Karpas-422 (cell line): ENCODE results near the gene SLC22A14. TPM values are rescaled to one million over a fixed set of nuclear protein-coding genes. Genes with fewer than 3 reads are reported as not detected.
"Not testable (repeated sequence)": the region's sequence is repeated elsewhere in the genome, so short reads cannot be mapped to it uniquely, and the experiment has no call there.

ENCODE experiments used
- DNase-seq: peaks from one replicate; pipeline ENCODE4 v3.0.0-alpha.2; 2015
- H2AFZ ChIP-seq: fragments of 200-600 bp; sonication (generic); 2 replicates; pipeline ENCODE4 v1.6.1; 2014; ENCODE audit warnings: antibody characterized with exemption, low read length, mixed read lengths
- H3K27ac ChIP-seq: fragments of 200-600 bp; sonication (generic); 2 replicates; pipeline ENCODE4 v1.5.1; 2014; ENCODE audit warnings: mild to moderate bottlenecking, low read length, moderate library complexity
- H3K27me3 ChIP-seq: fragments of 200-600 bp; sonication (generic); 2 replicates; pipeline ENCODE4 v1.6.1; 2014; ENCODE audit warnings: low read length, mixed read lengths
- H3K36me3 ChIP-seq: fragments of 200-600 bp; sonication (generic); 2 replicates; pipeline ENCODE4 v1.6.1; 2014; ENCODE audit warnings: low read length, mixed read lengths; ENCODE audit not compliant: insufficient read depth
- H3K4me1 ChIP-seq: fragments of 200-600 bp; sonication (generic); 2 replicates; pipeline ENCODE4 v1.6.1; 2014; ENCODE audit warnings: mild to moderate bottlenecking, low read length, mixed read lengths
- H3K4me2 ChIP-seq: fragments of 200-600 bp; sonication (generic); 2 replicates; pipeline ENCODE4 v1.6.1; 2014; ENCODE audit warnings: low read length, low read depth, mild to moderate bottlenecking; ENCODE audit not compliant: poor library complexity, severe bottlenecking
- H3K4me3 ChIP-seq: fragments of 200-600 bp; sonication (generic); 2 replicates; pipeline ENCODE4 v1.5.1; 2014; ENCODE audit warnings: mild to moderate bottlenecking, antibody characterized with exemption, low read length, mixed read lengths
- H3K79me2 ChIP-seq: fragments of 200-600 bp; sonication (generic); 2 replicates; pipeline ENCODE4 v1.6.1; 2014; ENCODE audit warnings: mild to moderate bottlenecking, low read length, mixed read lengths
- H3K9ac ChIP-seq: fragments of 200-600 bp; sonication (generic); 2 replicates; pipeline ENCODE4 v1.6.0; 2014; ENCODE audit warnings: low read length
- H3K9me2 ChIP-seq: fragments of 200-600 bp; sonication (generic), shearing (Covaris generic); replicated peaks from 2 replicates; pipeline ENCODE4 v1.6.0; 2014; ENCODE audit warnings: mild to moderate bottlenecking, low read length, moderate library complexity; ENCODE audit not compliant: insufficient read depth
- H3K9me3 ChIP-seq: fragments of 300-700, 200-600 bp; sonication (generic); 2 replicates; pipeline ENCODE4 v1.6.1; 2014; ENCODE audit warnings: low read length, mixed read lengths
- H4K20me1 ChIP-seq: fragments of 200-600 bp; sonication (generic); 2 replicates; pipeline ENCODE4 v1.6.1; 2014; ENCODE audit warnings: mild to moderate bottlenecking, antibody characterized with exemption, low read length, low read depth; ENCODE audit not compliant: insufficient read depth
- total RNA-seq: library from RNA; depleted of rRNA; stranded (reverse); fragments of >200 nt; shearing (Covaris generic); gene quantifications from 2 replicates; pipeline ENCODE4 v1.2.3, GENCODE V29; 2014; ENCODE audit warnings: low replicate concordance; rRNA removed

The SLC22A14 gene, protein sequence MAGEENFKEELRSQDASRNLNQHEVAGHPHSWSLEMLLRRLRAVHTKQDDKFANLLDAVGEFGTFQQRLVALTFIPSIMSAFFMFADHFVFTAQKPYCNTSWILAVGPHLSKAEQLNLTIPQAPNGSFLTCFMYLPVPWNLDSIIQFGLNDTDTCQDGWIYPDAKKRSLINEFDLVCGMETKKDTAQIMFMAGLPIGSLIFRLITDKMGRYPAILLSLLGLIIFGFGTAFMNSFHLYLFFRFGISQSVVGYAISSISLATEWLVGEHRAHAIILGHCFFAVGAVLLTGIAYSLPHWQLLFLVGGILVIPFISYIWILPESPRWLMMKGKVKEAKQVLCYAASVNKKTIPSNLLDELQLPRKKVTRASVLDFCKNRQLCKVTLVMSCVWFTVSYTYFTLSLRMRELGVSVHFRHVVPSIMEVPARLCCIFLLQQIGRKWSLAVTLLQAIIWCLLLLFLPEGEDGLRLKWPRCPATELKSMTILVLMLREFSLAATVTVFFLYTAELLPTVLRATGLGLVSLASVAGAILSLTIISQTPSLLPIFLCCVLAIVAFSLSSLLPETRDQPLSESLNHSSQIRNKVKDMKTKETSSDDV
- total RNA-seq, result not detected in 2 replicates

DNA sequence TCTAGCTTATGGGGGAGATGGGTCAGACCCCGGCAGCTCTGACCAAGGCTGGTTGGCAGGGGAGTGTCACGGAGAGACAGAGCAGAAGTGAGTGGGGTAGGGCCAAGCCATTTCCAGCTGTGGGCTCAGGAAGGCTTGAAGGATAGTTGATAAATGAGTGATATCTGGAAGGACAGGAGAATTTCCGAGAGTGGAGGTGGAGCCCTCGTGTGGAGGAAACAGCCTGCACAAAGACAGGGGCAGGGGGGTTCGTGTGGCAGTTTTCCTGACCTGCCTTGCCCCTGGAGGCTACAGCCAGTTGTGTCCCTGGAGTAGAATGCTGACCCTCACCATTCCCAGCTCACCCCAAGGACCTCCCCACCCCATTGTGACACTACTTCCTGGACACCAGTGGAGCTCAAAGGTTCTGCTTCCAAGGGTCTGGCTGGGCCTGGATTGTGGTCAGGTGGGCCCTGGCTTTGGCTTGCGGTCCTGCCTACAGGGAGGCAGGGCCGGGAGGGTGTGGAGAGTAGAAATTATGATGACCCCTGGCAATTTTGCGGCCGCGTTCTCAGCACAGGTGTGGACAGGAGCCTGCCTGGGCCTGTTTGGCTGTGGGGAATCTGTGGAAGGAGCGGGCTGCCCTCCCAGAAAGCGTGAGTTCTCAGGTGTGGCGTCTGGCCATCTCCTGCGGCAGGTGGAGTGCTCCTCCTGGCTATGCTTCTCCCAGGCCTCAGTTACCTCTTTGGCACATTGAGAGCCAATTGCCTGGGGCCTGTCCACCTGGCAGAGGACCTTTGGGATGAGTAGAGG lies at the start of gene SLC22A14:
SLC22A14 (plus strand) TSS at position 400 of the 792 bp plus-strand sequence. CDS start 23,733 bp downstream, outside the sequence.
- no peaks in the 10 kb centered on the region for H3K79me2 ChIP-seq
- H3K4me1 ChIP-seq, result no peaks in the 10 kb centered on the region
- H3K27ac ChIP-seq, result no peak within 1 kb of the TSS
- H3K36me3 ChIP-seq, result no peaks in the 10 kb centered on the region
- H4K20me1 ChIP-seq, result no peaks in the 10 kb centered on the region
- H3K9me2 ChIP-seq, result no peaks in the 10 kb centered on the region
- no peak within 1 kb of the TSS for H3K9ac ChIP-seq
- no peak within 1 kb of the TSS for H2AFZ ChIP-seq
- no peaks in the 10 kb centered on the region for H3K27me3 ChIP-seq
- no peak for DNase-seq
- H3K4me2 ChIP-seq, result no peak within 1 kb of the TSS
- H3K4me3 ChIP-seq, result no peak within 1 kb of the TSS
- H3K9me3 ChIP-seq, result no peaks in the 10 kb centered on the region

DNA sequence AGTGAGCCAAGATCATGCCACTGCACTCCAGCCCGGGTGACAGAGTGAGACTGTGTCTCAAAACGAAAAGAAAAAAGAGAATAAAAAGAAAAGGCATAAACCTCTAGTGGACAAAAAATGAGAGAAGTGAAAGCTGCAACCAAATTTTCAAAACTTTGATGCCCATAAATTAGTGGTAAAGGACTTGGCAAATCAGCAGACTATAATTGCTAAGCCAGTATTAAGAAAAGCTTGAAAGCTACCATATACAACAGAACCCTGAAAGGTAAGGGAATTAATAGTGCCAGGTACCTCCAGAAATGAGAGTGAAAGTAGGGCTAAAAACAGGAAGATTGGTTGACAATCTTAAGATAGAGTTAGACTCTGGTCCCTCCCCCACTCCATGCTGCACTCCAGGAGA lies 49.4 kb upstream of the SLC22A14 start:
- H3K9me2 ChIP-seq, result no peaks in the 10 kb centered on the region
- H3K79me2 ChIP-seq, result peaks cover 27% of the 10 kb centered on the region; the same call in 1 of the 2 replicates
- H3K4me2 ChIP-seq, result no peak overlapping the region
- H4K20me1 ChIP-seq, result no peaks in the 10 kb centered on the region
- no peaks in the 10 kb centered on the region for H3K27me3 ChIP-seq
- DNase-seq, result no peak
- H2AFZ ChIP-seq, result no peak overlapping the region
- no peak overlapping the region for H3K27ac ChIP-seq
- H3K9me3 ChIP-seq, result no peaks in the 10 kb centered on the region
- H3K4me3 ChIP-seq, result no peak overlapping the region
- H3K9ac ChIP-seq, result no peak overlapping the region
- peaks cover 46% of the 10 kb centered on the region for H3K36me3 ChIP-seq
- H3K4me1 ChIP-seq, result peaks cover 10% of the 10 kb centered on the region

DNA sequence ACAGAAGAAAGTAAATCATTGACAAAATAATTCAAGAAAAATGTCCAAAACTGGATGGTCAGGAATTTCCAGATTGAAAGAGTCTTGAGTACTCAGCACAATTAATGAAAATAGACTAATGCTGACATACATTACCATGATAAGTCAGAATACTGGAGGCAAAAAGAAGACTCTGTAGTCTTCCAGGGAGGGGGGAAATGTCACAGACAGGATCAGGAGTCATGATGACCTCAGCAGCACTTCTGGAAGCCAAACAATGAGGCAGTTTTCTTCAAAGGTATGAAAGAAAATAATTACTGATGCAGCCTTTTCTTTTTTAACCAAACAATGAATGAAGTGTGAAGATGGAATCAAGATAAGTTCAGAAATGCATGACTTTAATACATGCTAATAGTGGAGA lies 46.6 kb upstream of the SLC22A14 start:
- H3K36me3 ChIP-seq, result peaks cover 42% of the 10 kb centered on the region
- no peak overlapping the region for H3K4me2 ChIP-seq
- H2AFZ ChIP-seq, result no peak overlapping the region
- H3K9me2 ChIP-seq, result no peaks in the 10 kb centered on the region
- no peaks in the 10 kb centered on the region for H4K20me1 ChIP-seq
- H3K27me3 ChIP-seq, result no peaks in the 10 kb centered on the region
- H3K9me3 ChIP-seq, result no peaks in the 10 kb centered on the region
- no peak overlapping the region for H3K27ac ChIP-seq
- H3K9ac ChIP-seq, result no peak overlapping the region
- peaks cover 45% of the 10 kb centered on the region for H3K79me2 ChIP-seq
- peaks cover 22% of the 10 kb centered on the region for H3K4me1 ChIP-seq
- no peak overlapping the region for H3K4me3 ChIP-seq
- DNase-seq, result no peak

DNA sequence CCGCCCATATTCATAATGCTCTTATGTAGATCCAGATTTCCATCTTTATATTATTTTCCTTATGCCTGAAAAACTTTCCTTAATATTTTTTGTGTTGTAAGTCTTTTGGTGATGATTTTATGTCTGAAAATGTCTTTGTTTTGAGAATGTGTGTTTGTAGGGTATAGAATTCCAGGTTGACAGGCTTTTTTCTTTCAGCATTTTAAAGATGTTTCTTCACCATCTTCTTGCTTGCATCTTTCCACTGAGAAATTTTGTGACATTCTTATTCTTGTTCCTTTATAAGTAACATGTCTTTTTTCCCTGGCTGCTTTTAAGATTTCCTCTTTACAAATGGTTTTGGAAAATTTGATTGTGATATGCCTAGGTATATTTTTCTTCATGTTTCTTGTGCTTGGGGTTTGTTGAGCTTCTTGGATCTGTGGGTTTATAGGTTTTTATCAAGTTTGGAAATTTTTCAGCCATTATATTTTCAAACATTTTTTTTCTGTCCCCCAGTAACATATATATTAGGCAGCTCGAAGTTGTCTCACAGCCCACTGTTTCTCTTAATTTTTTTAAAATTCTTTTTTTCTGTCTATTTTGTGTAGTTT lies 43.6 kb upstream of the SLC22A14 start:
- peaks cover 41% of the 10 kb centered on the region for H3K36me3 ChIP-seq
- H3K27ac ChIP-seq, result no peak overlapping the region
- no peak overlapping the region for H3K4me3 ChIP-seq
- H3K9me2 ChIP-seq, result no peaks in the 10 kb centered on the region
- H3K4me1 ChIP-seq, result peaks cover 12% of the 10 kb centered on the region
- no peaks in the 10 kb centered on the region for H3K9me3 ChIP-seq
- H4K20me1 ChIP-seq, result no peaks in the 10 kb centered on the region
- no peaks in the 10 kb centered on the region for H3K27me3 ChIP-seq
- H2AFZ ChIP-seq, result no peak overlapping the region
- DNase-seq, result no peak
- H3K4me2 ChIP-seq, result no peak overlapping the region
- no peak overlapping the region for H3K9ac ChIP-seq
- H3K79me2 ChIP-seq, result peaks cover 63% of the 10 kb centered on the region

DNA sequence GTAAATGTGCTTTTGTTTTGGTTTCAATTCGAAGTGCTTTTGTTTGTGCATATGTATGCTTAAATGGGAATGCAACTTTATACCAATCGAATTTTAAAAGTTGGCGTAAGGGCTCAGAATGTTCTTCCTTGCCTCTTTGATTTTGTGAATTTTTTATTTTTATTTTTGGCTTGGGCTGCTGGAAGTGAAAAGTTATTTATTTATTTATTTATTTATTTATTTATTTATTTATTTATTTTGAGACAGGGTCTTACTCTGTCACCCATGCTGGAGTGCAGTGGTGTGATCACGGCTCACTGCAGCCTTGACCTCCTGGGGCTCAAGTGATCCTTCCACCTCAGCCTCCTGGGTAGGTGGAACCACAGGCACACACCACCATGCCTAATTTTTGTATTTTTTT lies 39.3 kb upstream of the SLC22A14 start:
- H3K27me3 ChIP-seq, H3K27ac ChIP-seq, H3K9me3 ChIP-seq, H2AFZ ChIP-seq, H4K20me1 ChIP-seq, H3K9ac ChIP-seq, H3K9me2 ChIP-seq, DNase-seq, H3K4me3 ChIP-seq, H3K4me2 ChIP-seq: not testable (repeated sequence)
- peaks cover 43% of the 10 kb centered on the region; the same call in 1 of the 2 replicates for H3K36me3 ChIP-seq
- peaks cover 61% of the 10 kb centered on the region for H3K79me2 ChIP-seq
- peaks cover 12% of the 10 kb centered on the region for H3K4me1 ChIP-seq

DNA sequence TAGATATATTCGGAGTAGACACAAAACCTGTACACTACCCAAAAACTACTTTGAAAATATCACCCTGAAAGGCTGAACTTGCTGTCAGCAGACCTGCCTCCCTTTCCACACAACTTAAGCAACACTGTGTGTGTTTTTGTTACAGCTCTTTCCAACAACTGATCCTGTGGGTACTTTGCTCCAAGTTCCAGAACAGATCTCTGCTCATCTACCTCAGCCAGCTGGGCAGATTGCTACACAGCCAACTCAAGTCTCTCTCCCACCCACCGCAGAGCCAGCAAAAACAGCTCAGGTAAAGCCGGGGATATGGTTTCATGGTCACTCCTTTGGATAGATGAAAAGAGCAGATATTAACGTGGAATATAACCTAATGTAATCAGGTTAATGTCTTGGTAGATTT lies 36.2 kb upstream of the SLC22A14 start:
- no peaks in the 10 kb centered on the region for H3K9me3 ChIP-seq
- no peaks in the 10 kb centered on the region for H3K4me1 ChIP-seq
- H3K27ac ChIP-seq, result no peak overlapping the region
- DNase-seq, result no peak
- H3K9ac ChIP-seq, result no peak overlapping the region
- H3K9me2 ChIP-seq, result no peaks in the 10 kb centered on the region
- no peaks in the 10 kb centered on the region for H3K27me3 ChIP-seq
- H3K36me3 ChIP-seq, result peaks cover 42% of the 10 kb centered on the region; the same call in 1 of the 2 replicates
- no peak overlapping the region for H3K4me2 ChIP-seq
- no peak overlapping the region for H3K4me3 ChIP-seq
- no peak overlapping the region for H2AFZ ChIP-seq
- peaks cover 33% of the 10 kb centered on the region for H3K79me2 ChIP-seq
- no peaks in the 10 kb centered on the region for H4K20me1 ChIP-seq

DNA sequence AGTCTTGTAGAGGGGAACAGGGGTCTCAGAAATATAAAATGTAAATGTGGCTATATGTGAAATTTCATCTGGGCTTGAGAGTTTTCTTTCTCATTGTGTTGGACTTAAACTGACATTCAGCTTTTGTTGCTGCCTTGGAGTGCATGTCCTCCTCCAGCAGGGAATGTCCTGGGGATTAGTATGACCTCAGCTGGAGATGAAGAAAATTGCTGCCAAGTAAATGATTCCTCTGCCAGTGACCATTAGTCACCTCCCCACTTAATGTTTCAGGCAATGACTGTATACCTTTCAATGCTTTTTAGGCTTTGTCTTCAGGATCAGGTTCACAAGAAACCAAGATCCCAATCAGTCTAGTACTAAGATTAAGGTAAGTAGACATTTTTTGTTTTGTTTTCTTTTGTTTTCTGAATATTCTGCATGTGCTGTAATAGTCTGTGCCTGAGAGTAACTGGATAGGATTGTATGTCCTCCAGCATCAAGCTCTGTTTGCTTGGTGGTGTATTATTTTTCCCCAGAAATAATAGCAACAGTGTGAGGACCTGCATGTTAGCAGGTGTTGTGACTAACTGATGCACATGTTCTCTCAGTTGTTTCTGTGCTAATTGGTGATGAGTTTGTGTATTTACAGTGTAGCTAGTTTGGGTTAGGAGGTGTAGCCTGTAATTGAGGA lies 34.6 kb upstream of the SLC22A14 start:
- Histone ChIP-seq H3K9ac (no peak overlapping the region), H3K4me1 (no peaks in the 10 kb centered on the region), H3K4me2 (no peak overlapping the region), H2AFZ (no peak overlapping the region), H3K4me3 (no peak overlapping the region), H3K27ac (no peak overlapping the region), H4K20me1 (no peaks in the 10 kb centered on the region), H3K79me2 (peaks cover 19% of the 10 kb centered on the region), H3K36me3 (peaks cover 54% of the 10 kb centered on the region; the same call in 1 of the 2 replicates), H3K27me3 (no peaks in the 10 kb centered on the region), H3K9me2 (no peaks in the 10 kb centered on the region), H3K9me3 (no peaks in the 10 kb centered on the region)
- no peak for DNase-seq
